Activated CD8-positive, alpha-beta T cell treated with anti-CD3 and anti-CD28 coated beads for 36 hours (primary cell): ENCODE results near the gene RABL6. TPM values are rescaled to one million over a fixed set of nuclear protein-coding genes. Genes with fewer than 3 reads are reported as not detected.

ENCODE experiments used
- ATAC-seq: fragments of 200-7000 bp; cut with Tn5 transposase; one replicate; pipeline ENCODE4 v1.10.0; 2021; ENCODE audit warnings: mild to moderate bottlenecking, moderate library complexity
- CTCF ChIA-PET: fragments of 350-600 bp; sonication (Branson Sonifier 250); formaldehyde crosslinking; loops from one replicate; lab custom pipeline; 2021; ENCODE audit warnings: antibody characterized with exemption; lab: Charles Lee
- POLR2A ChIA-PET: fragments of 350-600 bp; sonication (Branson Sonifier 250); formaldehyde crosslinking; loops from one replicate; lab custom pipeline; 2021; ENCODE audit warnings: antibody characterized with exemption; lab: Charles Lee
- DNase-seq: peaks from one replicate; pipeline ENCODE4 v3.0.0-alpha.2; 2020
- H3K27ac Mint-ChIP-seq: one replicate; pipeline ENCODE4 v1.8.0; 2021; ENCODE audit warnings: mild to moderate bottlenecking, mixed read lengths
- H3K27me3 Mint-ChIP-seq: one replicate; pipeline ENCODE4 v1.8.0; 2021; ENCODE audit warnings: mixed read lengths
- H3K36me3 Mint-ChIP-seq: one replicate; pipeline ENCODE4 v1.8.0; 2021; ENCODE audit warnings: low read depth, mixed read lengths
- H3K4me1 Mint-ChIP-seq: one replicate; pipeline ENCODE4 v1.8.0; 2021; ENCODE audit warnings: low read depth, mixed read lengths
- H3K4me3 Mint-ChIP-seq: one replicate; pipeline ENCODE4 v1.8.0; 2021; ENCODE audit warnings: mild to moderate bottlenecking, moderate library complexity, mixed read lengths
- H3K9me3 Mint-ChIP-seq: one replicate; pipeline ENCODE4 v1.8.0; 2021; ENCODE audit warnings: mixed read lengths
- CTCF ChIP-seq: fragments of 200-600 bp; IDR thresholded peaks from one replicate; pipeline ENCODE4 v1.8.0; 2022; ENCODE audit warnings: antibody characterized with exemption, mild to moderate bottlenecking
- intact Hi-C: fragments of 100-400 bp; cut with micrococcal nuclease; formaldehyde crosslinking; loops from one replicate; pipeline ENCODE4 v1.10.0; 2022
- total RNA-seq, 2 experiments: library from RNA; stranded (reverse); gene quantifications; one replicate each; pipeline ENCODE4 v1.2.3, GENCODE V29; 2021

Gene RABL6
- total RNA-seq, 2 experiments from 2014 or later = 85.6 to 86.6 TPM

- no peaks in the 10 kb centered on the region for H3K9me3 Mint-ChIP-seq
- intact Hi-C loops = no loop called here
- H3K36me3 Mint-ChIP-seq = peaks cover 6% of the 10 kb centered on the region
- H3K27ac Mint-ChIP-seq = no peak overlapping the region
- ATAC-seq (no peak), DNase-seq (no peak)
- ChIA-PET POLR2A (no interaction called here), CTCF (interaction anchor here (0.6 to 1.8 kb wide), 2 partner anchors 14 to 15 kb away, joined by 3 to 5 read pairs; partner anchors contain the start of gene AJM1)
- H3K4me1 Mint-ChIP-seq = no peaks in the 10 kb centered on the region
- TF ChIP-seq CTCF = no peak
- no peaks in the 10 kb centered on the region for H3K27me3 Mint-ChIP-seq
- H3K4me3 Mint-ChIP-seq = no peak overlapping the region
Measured at GRCh38 chr9:136827794-136828473, 20.2 kb downstream of the RABL6 start.

GRCh38 chr9:136828474-136829140 lies 20.9 kb downstream of the RABL6 start:
- Mint-ChIP-seq H3K27me3 (no peaks in the 10 kb centered on the region), H3K36me3 (peaks cover 5% of the 10 kb centered on the region), H3K27ac (no peak overlapping the region), H3K4me3 (no peak overlapping the region), H3K9me3 (no peaks in the 10 kb centered on the region), H3K4me1 (no peaks in the 10 kb centered on the region)
- ChIA-PET CTCF (interaction anchor here (1.8 kb wide), 1 partner anchor 14 kb away, joined by 5 read pairs; the partner anchor contains the start of gene AJM1), POLR2A (no interaction called here)
- ATAC-seq (no peak), DNase-seq (no peak)
- no peak for TF ChIP-seq CTCF
- intact Hi-C loops = no loop called here

- no peak for DNase-seq
- no peaks in the 10 kb centered on the region for H3K27me3 Mint-ChIP-seq
- intact Hi-C loops = no loop called here
- H3K4me1 Mint-ChIP-seq = no peaks in the 10 kb centered on the region
- no peaks in the 10 kb centered on the region for H3K9me3 Mint-ChIP-seq
- ChIA-PET CTCF (interaction anchor here (0.8 to 1.1 kb wide), 2 partner anchors 12 to 200 kb away, joined by 3 read pairs; no protein-coding TSS in a partner anchor), POLR2A (no interaction called here)
- H3K27ac Mint-ChIP-seq = no peak overlapping the region
- H3K4me3 Mint-ChIP-seq = no peak overlapping the region
- no peak for ATAC-seq
- H3K36me3 Mint-ChIP-seq = peaks cover 5% of the 10 kb centered on the region
- no peak for TF ChIP-seq CTCF
Measured at GRCh38 chr9:136829412-136829811, 21.7 kb downstream of the RABL6 start.

GRCh38 chr9:136829981-136830885 lies 22.5 kb downstream of the RABL6 start:
- ATAC-seq = no peak
- H3K27ac Mint-ChIP-seq = no peak overlapping the region
- CTCF ChIA-PET = interaction anchor here (0.8 to 1.1 kb wide), 2 partner anchors 11 to 199 kb away, joined by 3 read pairs; no protein-coding TSS in a partner anchor

More at GRCh38 chr9:136829981-136830885, 22.5 kb downstream of the RABL6 start:
- TF ChIP-seq CTCF = no peak
- POLR2A ChIA-PET = no interaction called here
- Mint-ChIP-seq H3K27me3 (no peaks in the 10 kb centered on the region), H3K36me3 (peaks cover 5% of the 10 kb centered on the region), H3K4me1 (no peaks in the 10 kb centered on the region), H3K9me3 (no peaks in the 10 kb centered on the region), H3K4me3 (no peak overlapping the region)
- intact Hi-C loops = no loop called here
- DNase-seq = no peak
